ENCODE results near the gene CLGN.

DNA sequence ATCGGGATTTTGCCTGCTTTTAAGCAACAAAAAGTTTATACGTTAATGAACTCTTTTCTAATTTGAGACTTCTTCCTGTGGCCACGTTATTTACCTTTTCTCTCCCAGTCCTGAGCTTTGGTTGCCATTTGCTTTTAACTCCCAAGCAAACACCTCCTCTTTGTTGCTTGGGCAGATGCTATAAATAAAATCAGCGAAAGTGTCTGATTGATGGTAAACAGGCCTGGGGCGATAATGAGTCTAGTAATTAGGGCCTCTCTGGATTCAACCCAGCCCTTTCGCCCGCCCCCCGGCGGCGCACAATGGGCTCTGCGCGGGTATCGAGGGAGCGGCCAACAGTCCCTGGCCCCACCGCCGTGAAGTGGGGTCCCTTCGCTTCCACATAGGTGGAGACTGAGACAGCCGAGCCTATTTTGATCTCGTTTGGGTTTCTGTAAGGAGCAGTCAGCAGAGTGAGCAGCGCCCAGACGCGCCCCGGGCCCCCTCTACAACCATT lies 790 bp downstream of the CLGN start:
- TF ChIP-seq CTCF (IDR thresholded peaks at IDR 0.05 in 8 of 11, conservative IDR thresholded peaks at IDR 0.05 in 3 of 11) (no peak), POLR2A (IDR thresholded peaks at IDR 0.05) (no peak)
